ENCODE results near the gene VPREB1.

The VPREB1 gene

GRCh38 chr22:22198751-22199150 is 45.8 kb upstream of the VPREB1 start:
- no peak overlapping the region for H3K27ac ChIP-seq
- no peak for DNase-seq (ENCODE audit: low spot score)
- no peak for TF ChIP-seq CTCF (IDR thresholded peaks at IDR 0.05)
- no peak overlapping the region for H3K4me3 ChIP-seq

- no peak overlapping the region for H3K27ac ChIP-seq
- H3K4me3 ChIP-seq, result no peak overlapping the region
- no peak for DNase-seq (ENCODE audit: low spot score)
- no peak for TF ChIP-seq CTCF (IDR thresholded peaks at IDR 0.05)
These were observed 45.0 kb upstream of the VPREB1 start for GRCh38 chr22:22199634-22200033.

- no peak for DNase-seq (ENCODE audit: low spot score)
- TF ChIP-seq CTCF (IDR thresholded peaks at IDR 0.05), result no peak
- H3K27ac ChIP-seq, result no peak overlapping the region
- H3K4me3 ChIP-seq, result no peak overlapping the region
These were observed 43.9 kb upstream of the VPREB1 start for GRCh38 chr22:22200569-22201184.

- no peak for DNase-seq (ENCODE audit: low spot score)
- no peak overlapping the region for H3K27ac ChIP-seq
- TF ChIP-seq CTCF (IDR thresholded peaks at IDR 0.05), result no peak
- no peak overlapping the region for H3K4me3 ChIP-seq
These were observed 43.2 kb upstream of the VPREB1 start for GRCh38 chr22:22201185-22201929.

- no peak for DNase-seq (ENCODE audit: low spot score)
- TF ChIP-seq CTCF (IDR thresholded peaks at IDR 0.05), result no peak
- no peak overlapping the region for H3K27ac ChIP-seq
- no peak overlapping the region for H3K4me3 ChIP-seq
These were observed 42.6 kb upstream of the VPREB1 start for GRCh38 chr22:22201930-22202343.

- Histone ChIP-seq H3K4me3 (no peak overlapping the region), H3K27ac (no peak overlapping the region)
- no peak for DNase-seq (ENCODE audit: low spot score)
- no peak for TF ChIP-seq CTCF (IDR thresholded peaks at IDR 0.05)
These were observed 41.3 kb upstream of the VPREB1 start for GRCh38 chr22:22203048-22203971.
